Smooth muscle cell of the brain vasculature (primary cell): ENCODE results near the gene PTP4A2.

Experiments used
- DNase-seq: peaks from one replicate; pipeline ENCODE4 v3.0.0-alpha.2; 2012; ENCODE audit warnings: low read depth, low spot score

PTP4A2 gene

GRCh38 chr1:31886866-31887265 is 51.3 kb downstream of the PTP4A2 start:
- no peak for DNase-seq

- DNase-seq: no peak
Measured at GRCh38 chr1:31885851-31886250, 52.3 kb downstream of the PTP4A2 start.

- no peak for DNase-seq
Measured at GRCh38 chr1:31883357-31883942, 54.7 kb downstream of the PTP4A2 start.

- DNase-seq: no peak
Measured at GRCh38 chr1:31881688-31882000, 56.5 kb downstream of the PTP4A2 start.

GRCh38 chr1:31880957-31881687 is 57.0 kb downstream of the PTP4A2 start:
- no peak for DNase-seq

- DNase-seq: no peak
Measured at GRCh38 chr1:31879981-31880608, 58.1 kb downstream of the PTP4A2 start.

GRCh38 chr1:31878058-31878457 is 60.1 kb downstream of the PTP4A2 start:
- no peak for DNase-seq

GRCh38 chr1:31877544-31877943 is 60.6 kb downstream of the PTP4A2 start:
- DNase-seq: no peak

GRCh38 chr1:31875636-31876236 is 62.4 kb downstream of the PTP4A2 start:
- DNase-seq: no peak

GRCh38 chr1:31874942-31875341 is 63.2 kb downstream of the PTP4A2 start:
- no peak for DNase-seq

GRCh38 chr1:31872658-31873636 is 65.2 kb downstream of the PTP4A2 start:
- DNase-seq: no peak

- no peak for DNase-seq
Measured at GRCh38 chr1:31871703-31872102, 66.5 kb downstream of the PTP4A2 start.

GRCh38 chr1:31870086-31870736 is 68.0 kb downstream of the PTP4A2 start:
- DNase-seq: no peak

GRCh38 chr1:31869449-31869848 is 68.7 kb downstream of the PTP4A2 start:
- no peak for DNase-seq

GRCh38 chr1:31868862-31869261 is 69.3 kb downstream of the PTP4A2 start:
- DNase-seq: no peak

GRCh38 chr1:31867546-31867945 is 70.6 kb downstream of the PTP4A2 start:
- no peak for DNase-seq

- DNase-seq: no peak
Measured at GRCh38 chr1:31866450-31867032, 71.6 kb downstream of the PTP4A2 start.

- no peak for DNase-seq
Measured at GRCh38 chr1:31865728-31866449, 72.3 kb downstream of the PTP4A2 start.

GRCh38 chr1:31862071-31862470 is 76.1 kb downstream of the PTP4A2 start:
- DNase-seq: no peak

- DNase-seq: no peak
Measured at GRCh38 chr1:31861346-31861745, 76.8 kb downstream of the PTP4A2 start.
